ENCODE measurements around the gene MAK. TPM values are rescaled to one million over a fixed set of nuclear protein-coding genes. Genes with fewer than 3 reads are reported as not detected.

The MAK gene
- total and polyA plus RNA-seq, 2 of the 13 experiments (the other 11 are each of a cell fraction or from before 2014, with no cell fraction given): 0.04 TPM; not detected in 1

- TF ChIP-seq ZSCAN12 (CRISPR knock-in tag; IDR thresholded peaks at IDR 0.05): no peak
- TF ChIP-seq FUBP1 (CRISPR knock-in tag; IDR thresholded peaks at IDR 0.05; ENCODE audit: borderline replicate concordance): 0 out of 2 replicates have a peak, but pooled peaks have one; percentile 36
- TF ChIP-seq TCF7L2 (IDR thresholded peaks at IDR 0.05; ENCODE audit: low read depth, low read length): no peak
- TF ChIP-seq NKX3-1 (CRISPR knock-in tag; IDR thresholded peaks at IDR 0.05): no peak
- TF ChIP-seq THYN1 (CRISPR knock-in tag; IDR thresholded peaks at IDR 0.05; ENCODE audit: borderline replicate concordance, low read depth): 0 out of 2 replicates have a peak, but pooled peaks have one; percentile 50
- TF ChIP-seq ATF6 (CRISPR knock-in tag; conservative IDR thresholded peaks at IDR 0.05): no peak
- TF ChIP-seq TCF12 (IDR thresholded peaks at IDR 0.05): no peak
- TF ChIP-seq TCF12 (CRISPR knock-in tag; IDR thresholded peaks at IDR 0.05): no peak
- no peak for TF ChIP-seq KAT8 (CRISPR knock-in tag; IDR thresholded peaks at IDR 0.05)
- TF ChIP-seq, protein P1, sequence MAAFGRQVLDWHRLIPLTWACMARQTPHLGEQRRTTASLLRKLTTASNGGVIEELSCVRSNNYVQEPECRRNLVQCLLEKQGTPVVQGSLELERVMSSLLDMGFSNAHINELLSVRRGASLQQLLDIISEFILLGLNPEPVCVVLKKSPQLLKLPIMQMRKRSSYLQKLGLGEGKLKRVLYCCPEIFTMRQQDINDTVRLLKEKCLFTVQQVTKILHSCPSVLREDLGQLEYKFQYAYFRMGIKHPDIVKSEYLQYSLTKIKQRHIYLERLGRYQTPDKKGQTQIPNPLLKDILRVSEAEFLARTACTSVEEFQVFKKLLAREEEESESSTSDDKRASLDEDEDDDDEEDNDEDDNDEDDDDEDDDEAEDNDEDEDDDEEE (CRISPR knock-in tag; IDR thresholded peaks at IDR 0.05): no peak
- TF ChIP-seq ZNF589 (CRISPR knock-in tag; conservative IDR thresholded peaks at IDR 0.05): 0 out of 2 replicates have a peak, but pooled peaks have one; percentile 1
- TF ChIP-seq FOSL1 (CRISPR knock-in tag; IDR thresholded peaks at IDR 0.05; ENCODE audit: borderline replicate concordance): 0 out of 2 replicates have a peak, but pooled peaks have one; percentile 4
- no peak for TF ChIP-seq ELF1 (CRISPR knock-in tag; IDR thresholded peaks at IDR 0.05)
- TF ChIP-seq, protein P2, sequence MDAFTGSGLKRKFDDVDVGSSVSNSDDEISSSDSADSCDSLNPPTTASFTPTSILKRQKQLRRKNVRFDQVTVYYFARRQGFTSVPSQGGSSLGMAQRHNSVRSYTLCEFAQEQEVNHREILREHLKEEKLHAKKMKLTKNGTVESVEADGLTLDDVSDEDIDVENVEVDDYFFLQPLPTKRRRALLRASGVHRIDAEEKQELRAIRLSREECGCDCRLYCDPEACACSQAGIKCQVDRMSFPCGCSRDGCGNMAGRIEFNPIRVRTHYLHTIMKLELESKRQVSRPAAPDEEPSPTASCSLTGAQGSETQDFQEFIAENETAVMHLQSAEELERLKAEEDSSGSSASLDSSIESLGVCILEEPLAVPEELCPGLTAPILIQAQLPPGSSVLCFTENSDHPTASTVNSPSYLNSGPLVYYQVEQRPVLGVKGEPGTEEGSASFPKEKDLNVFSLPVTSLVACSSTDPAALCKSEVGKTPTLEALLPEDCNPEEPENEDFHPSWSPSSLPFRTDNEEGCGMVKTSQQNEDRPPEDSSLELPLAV (CRISPR knock-in tag; conservative IDR thresholded peaks at IDR 0.05; ENCODE audit: low read depth): no peak
- TF ChIP-seq MAF1 (CRISPR knock-in tag; IDR thresholded peaks at IDR 0.05; ENCODE audit: borderline replicate concordance): 0 out of 2 replicates have a peak, but pooled peaks have one; percentile 24
- 0 out of 2 replicates have a peak, but pooled peaks have one; percentile 19 for TF ChIP-seq REL (CRISPR knock-in tag; conservative IDR thresholded peaks at IDR 0.05)
- TF ChIP-seq, protein P3, sequence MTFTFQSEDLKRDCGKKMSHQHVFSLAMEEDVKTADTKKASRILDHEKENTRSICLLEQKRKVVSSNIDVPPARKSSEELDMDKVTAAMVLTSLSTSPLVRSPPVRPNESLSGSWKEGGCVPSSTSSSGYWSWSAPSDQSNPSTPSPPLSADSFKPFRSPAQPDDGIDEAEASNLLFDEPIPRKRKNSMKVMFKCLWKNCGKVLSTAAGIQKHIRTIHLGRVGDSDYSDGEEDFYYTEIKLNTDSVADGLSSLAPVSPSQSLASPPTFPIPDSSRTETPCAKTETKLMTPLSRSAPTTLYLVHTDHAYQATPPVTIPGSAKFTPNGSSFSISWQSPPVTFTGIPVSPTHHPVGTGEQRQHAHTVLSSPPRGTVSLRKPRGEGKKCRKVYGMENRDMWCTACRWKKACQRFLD (CRISPR knock-in tag; IDR thresholded peaks at IDR 0.05; ENCODE audit: borderline replicate concordance): peak; percentile 1; the same call in 1 of the 2 replicates
- peak; percentile 21 for TF ChIP-seq NFATC3 (CRISPR knock-in tag; IDR thresholded peaks at IDR 0.05)
- no peak for TF ChIP-seq KLF9 (CRISPR knock-in tag; IDR thresholded peaks at IDR 0.05; ENCODE audit: low read depth)
- TF ChIP-seq ZNF383 (CRISPR knock-in tag; IDR thresholded peaks at IDR 0.05; ENCODE audit: borderline replicate concordance): no peak
- no peak for TF ChIP-seq MZF1 (CRISPR knock-in tag; IDR thresholded peaks at IDR 0.05; ENCODE audit: borderline replicate concordance)
- TF ChIP-seq ZNF816 (CRISPR knock-in tag; IDR thresholded peaks at IDR 0.05; ENCODE audit: borderline replicate concordance): no peak
- TF ChIP-seq ZNF317 (CRISPR knock-in tag; IDR thresholded peaks at IDR 0.05): no peak
- TF ChIP-seq MYNN (CRISPR knock-in tag; IDR thresholded peaks at IDR 0.05; ENCODE audit: low read depth): no peak
These were observed 91.5 kb downstream of the MAK start (continued) for GRCh38 chr6:10746915-10747250.
